ENCODE results near the gene FAM53B.
"Not testable (repeated sequence)": the region's sequence is repeated elsewhere in the genome, so short reads cannot be mapped to it uniquely, and the experiment has no call there.

FAM53B gene

GRCh38 chr10:124624466-124624865 lies 119.7 kb downstream of the FAM53B start:
- DNase-seq, result no peak

GRCh38 chr10:124624006-124624405 lies 120.2 kb downstream of the FAM53B start:
- no peak for DNase-seq

- DNase-seq, result no peak
Measured at GRCh38 chr10:124622866-124623536, 121.2 kb downstream of the FAM53B start.

DNA sequence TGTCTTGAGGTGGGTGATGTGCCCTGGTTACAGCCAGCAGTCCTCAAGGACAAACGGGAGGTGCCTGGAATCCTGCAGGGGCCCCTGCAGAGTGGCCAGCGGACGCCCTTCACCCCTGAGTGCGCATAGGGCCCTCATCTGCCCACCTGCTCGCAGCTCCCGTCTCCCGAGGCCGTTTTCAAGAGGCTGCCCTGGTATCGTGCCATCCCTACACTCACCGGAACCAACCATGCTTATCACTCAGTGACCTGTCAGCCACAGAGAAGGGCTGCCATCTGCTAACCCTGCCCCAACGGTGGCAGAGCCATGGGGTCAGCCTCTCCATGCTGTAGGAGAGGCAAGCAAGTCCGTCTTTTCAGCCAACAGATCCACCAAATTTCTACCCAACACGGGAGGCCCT lies 122.0 kb downstream of the FAM53B start:
- no peak for DNase-seq

DNA sequence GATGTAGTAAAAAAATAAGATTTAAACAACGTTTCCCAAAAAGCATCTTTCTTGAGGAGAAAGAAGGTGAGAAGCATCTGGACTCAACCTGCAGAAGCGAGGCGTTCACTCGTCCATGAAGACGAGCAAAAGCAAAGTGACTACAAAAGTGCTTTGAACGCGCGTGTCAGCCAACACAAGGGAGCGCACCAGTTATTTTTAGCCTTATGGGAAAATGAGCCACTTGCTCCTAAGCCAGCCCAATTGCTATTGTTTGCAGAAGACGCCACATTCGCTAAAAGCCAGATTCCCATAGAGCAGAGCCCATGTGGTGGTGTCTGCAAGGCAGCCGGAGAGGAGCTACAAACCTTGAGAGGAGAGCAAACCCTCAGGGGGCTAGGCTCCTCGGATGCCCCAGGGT lies 122.5 kb downstream of the FAM53B start:
- DNase-seq, result no peak

- no peak for DNase-seq
Measured at GRCh38 chr10:124619802-124620490, 124.2 kb downstream of the FAM53B start.

GRCh38 chr10:124619195-124619594 lies 125.0 kb downstream of the FAM53B start:
- no peak for DNase-seq

GRCh38 chr10:124618470-124619073 lies 125.6 kb downstream of the FAM53B start:
- no peak for DNase-seq

DNA sequence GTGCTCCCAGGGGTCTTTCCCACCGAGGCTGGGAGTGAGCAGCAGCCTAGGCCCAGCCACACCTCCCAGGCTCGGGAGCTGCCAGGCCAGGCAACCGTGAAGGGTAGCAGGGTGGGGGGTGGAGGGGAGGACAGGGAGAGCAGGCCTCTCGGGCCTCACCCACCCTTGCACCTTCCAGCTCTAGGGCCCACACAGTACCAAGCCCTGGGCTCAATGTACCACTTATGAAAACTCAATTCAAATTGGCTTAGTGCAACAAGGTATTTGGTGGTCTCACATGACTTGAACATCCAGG lies 127.4 kb downstream of the FAM53B start:
- no peak for DNase-seq

DNA sequence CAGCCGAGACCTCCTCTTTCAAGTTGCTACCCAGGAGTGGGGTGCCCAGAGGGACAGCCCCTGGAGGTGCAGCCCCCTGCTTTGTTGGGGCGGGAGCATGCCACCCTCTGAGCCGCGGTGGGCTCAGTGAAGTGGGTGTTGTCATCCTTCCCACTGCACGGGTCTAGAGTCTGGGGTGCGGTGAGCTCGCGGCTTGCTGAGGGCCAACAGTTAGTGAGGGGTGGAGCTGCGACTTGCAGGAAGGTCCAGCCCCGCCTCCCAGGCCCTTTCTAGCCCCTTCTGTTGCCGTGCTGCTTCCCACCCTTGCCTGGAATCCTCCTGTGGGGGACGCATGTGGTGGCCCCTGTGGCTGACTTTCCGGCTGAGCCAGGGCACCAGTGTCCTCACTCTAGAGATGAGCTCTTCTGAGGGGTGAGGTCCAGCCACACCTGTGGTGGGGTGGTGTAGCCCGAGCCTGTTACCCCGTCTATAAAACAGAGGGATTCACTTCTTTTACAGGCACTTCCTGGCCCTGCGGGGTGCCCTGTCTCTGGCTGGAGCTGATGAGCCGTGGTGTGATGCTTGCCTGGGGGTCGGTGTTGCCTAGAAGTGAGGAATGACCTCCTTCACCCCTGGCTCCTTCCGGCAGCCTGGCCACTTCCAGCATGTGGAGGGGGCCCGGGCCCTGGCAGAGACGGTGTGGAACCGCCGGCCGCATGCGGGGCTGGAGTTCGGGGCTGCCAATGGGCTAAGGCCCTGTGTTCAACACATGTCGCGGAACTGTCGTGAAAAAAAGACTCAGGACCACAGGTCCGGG lies 127.9 kb downstream of the FAM53B start:
- no peak for DNase-seq

DNA sequence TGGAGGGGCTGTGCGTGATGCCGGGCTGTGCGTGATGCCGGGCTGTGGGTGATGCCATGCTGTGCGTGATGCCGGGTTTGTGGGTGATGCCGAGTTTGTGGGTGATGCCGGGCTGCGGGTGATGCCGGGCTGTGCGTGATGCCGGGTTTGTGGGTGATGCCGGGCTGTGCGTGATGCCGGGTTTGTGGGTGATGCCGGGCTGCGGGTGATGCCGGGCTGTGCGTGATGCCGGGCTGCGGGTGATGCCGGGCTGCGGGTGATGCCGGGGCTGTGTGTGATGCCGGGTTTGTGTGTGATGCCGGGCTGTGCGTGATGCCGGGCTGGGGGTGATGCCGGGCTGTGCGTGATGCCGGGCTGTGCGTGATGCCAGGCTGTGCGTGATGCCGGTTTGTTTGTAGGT lies 128.9 kb downstream of the FAM53B start:
- DNase-seq, result no peak

- DNase-seq, result no peak
Measured at GRCh38 chr10:124614003-124614659, 130.0 kb downstream of the FAM53B start.

GRCh38 chr10:124612611-124613498 lies 131.3 kb downstream of the FAM53B start:
- DNase-seq, result no peak

- DNase-seq, result no peak
Measured at GRCh38 chr10:124611738-124612137, 132.4 kb downstream of the FAM53B start.

DNA sequence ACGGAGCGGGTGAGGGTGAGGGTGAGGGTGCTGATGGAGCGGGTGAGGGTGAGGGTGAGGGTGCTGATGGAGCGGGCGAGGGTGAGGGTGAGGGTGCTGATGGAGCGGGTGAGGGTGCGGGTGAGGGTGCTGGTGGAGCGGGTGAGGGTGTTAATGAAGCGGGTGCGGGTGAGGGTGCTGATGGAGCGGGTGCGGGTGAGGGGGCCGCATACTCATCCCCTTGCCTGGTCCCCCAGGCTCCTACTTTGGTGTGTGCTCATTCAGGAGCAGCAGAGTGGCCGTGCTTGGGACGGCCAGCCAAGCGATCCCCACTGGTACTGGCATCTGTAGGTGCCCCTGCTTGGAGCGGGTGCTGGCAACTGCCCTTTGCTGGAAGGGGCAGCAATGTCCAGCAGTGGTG lies 133.3 kb downstream of the FAM53B start:
- not testable (repeated sequence) for DNase-seq

GRCh38 chr10:124610186-124610585 lies 134.0 kb downstream of the FAM53B start:
- DNase-seq, result not testable (repeated sequence)

- DNase-seq, result no peak
Measured at GRCh38 chr10:124609698-124610097, 134.5 kb downstream of the FAM53B start.

DNA sequence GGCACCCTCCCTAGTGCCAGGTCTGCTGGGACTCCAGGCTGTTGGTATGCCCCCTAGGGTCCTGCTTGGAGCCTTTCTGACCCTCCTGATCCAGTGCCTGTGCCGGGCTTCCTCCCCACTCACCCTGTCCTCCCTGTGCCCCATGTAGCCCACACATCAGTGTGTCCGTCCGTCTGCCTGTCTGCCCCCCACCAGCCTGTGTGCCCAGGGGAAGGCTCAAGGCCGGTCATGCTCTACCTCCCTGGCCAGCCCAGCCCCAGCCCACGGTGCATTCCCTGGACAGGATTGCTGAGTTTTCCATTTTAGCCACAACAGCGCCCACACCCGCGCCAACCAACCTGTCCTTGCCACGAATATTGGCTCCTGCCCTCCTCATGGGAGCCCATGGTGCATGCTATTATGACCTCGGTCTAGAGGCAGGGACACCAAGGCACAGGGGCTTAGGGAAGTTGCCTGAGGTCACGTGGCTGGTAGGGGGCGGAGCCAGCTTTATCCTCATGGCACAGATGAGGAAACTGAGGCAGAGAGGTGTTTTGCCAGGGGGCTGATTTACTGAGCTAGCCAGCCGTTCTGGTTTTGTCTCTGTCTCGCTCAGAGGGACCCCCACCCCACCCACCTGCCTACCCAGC lies 136.0 kb downstream of the FAM53B start:
- no peak for DNase-seq

DNA sequence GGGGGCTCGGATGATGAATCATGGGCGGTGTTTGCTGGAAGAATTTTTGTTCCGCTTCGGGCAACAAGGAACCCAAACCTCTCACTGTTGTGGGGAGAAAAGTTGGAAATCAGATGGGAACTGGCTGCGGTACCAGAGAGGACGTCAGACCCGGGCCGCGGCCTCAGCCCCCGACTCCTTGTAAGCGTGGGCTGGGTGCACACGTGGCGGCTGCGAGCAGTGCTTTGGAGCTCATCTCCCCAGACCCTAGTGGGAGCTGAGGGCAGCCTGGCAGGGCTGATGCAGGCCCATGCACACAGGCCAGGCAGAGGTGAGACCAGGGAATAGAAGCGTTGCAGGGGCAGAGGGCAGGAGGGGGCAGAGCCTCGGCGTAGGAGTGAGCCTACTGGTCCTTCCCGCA lies 136.5 kb downstream of the FAM53B start:
- no peak for DNase-seq

- no peak for DNase-seq
Measured at GRCh38 chr10:124606822-124607221, 137.4 kb downstream of the FAM53B start.

Data from left hindlimb (tissue), 1 donor.